GM21526 (cell line): Measurements from ENCODE around the gene GPC2.

ENCODE experiments used
- ATAC-seq: cut with Tn5 transposase; IDR thresholded peaks from one replicate; pipeline ENCODE4 v1.9.1; 2021; ENCODE audit warnings: moderate library complexity; ENCODE audit not compliant: unreplicated experiment, low FRiP score

GPC2 gene

GRCh38 chr7:100171087-100171681 is 6.0 kb downstream of the GPC2 start:
- no peak for ATAC-seq

- no peak for ATAC-seq
Measured at GRCh38 chr7:100170101-100170897, 6.9 kb downstream of the GPC2 start.

GRCh38 chr7:100169147-100169850 is 7.9 kb downstream of the GPC2 start:
- no peak for ATAC-seq

GRCh38 chr7:100167912-100168323 is 9.3 kb downstream of the GPC2 start:
- no peak for ATAC-seq

- no peak for ATAC-seq
Measured at GRCh38 chr7:100166970-100167911, 9.9 kb downstream of the GPC2 start.

GRCh38 chr7:100166317-100166940 is 10.8 kb downstream of the GPC2 start:
- no peak for ATAC-seq

GRCh38 chr7:100163871-100164270 is 13.3 kb downstream of the GPC2 start:
- ATAC-seq = no peak

GRCh38 chr7:100163006-100163531 is 14.1 kb downstream of the GPC2 start:
- ATAC-seq = no peak

GRCh38 chr7:100160067-100160466 is 17.1 kb downstream of the GPC2 start:
- no peak for ATAC-seq

GRCh38 chr7:100159099-100159623 is 18.0 kb downstream of the GPC2 start:
- ATAC-seq = no peak

GRCh38 chr7:100158229-100159098 is 18.7 kb downstream of the GPC2 start, which contains the start of gene TRAPPC14:
Gene TRAPPC14 (minus strand): TSS chr7:100158723. CDS start chr7:100158499, 224 bp downstream.
- no peak for ATAC-seq

- no peak for ATAC-seq
Measured at GRCh38 chr7:100157334-100158228, 19.6 kb downstream of the GPC2 start.

GRCh38 chr7:100157069-100157333 is 20.2 kb downstream of the GPC2 start:
- ATAC-seq = no peak

- no peak for ATAC-seq
Measured at GRCh38 chr7:100156331-100157068, 20.7 kb downstream of the GPC2 start.

- no peak for ATAC-seq
Measured at GRCh38 chr7:100155553-100156317, 21.4 kb downstream of the GPC2 start.
